ENCODE results near the gene KRTAP10-9. TPM values are rescaled to one million over a fixed set of nuclear protein-coding genes. Genes with fewer than 3 reads are reported as not detected.

Gene KRTAP10-9
- total and polyA plus RNA-seq, 2 of the 8 experiments (the other 6 are each of a cell fraction or from before 2014, with no cell fraction given), result not detected

DNA sequence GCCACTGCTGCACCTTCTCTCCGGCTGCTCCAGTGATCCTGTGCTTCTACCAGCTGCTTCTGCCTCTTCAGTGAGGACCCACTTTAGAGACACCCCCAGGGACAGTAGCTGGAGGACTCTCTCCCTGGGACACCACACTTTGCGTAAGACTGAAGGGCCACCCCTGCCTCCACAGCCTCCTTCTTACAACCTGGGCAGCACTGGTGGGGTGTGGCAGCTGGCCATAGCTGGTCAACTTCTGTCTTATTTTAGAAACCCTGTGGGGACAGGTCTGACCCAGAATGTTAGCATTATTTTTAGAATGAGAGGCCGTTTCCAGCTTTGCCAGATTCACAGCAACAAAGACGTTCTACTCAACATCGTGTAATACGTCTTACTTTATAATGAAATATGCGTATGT lies 1.1 kb upstream of the KRTAP10-9 start:
- WGBS, 2 experiments (ENCODE audit: extremely low coverage in 1 of 2, insufficient coverage in 1 of 2, insufficient read length in 1 of 2, insufficient replicate concordance in 2 of 2, low coverage in 1 of 2, low lambda C conversion rate in 2 of 2, missing lambda C conversion rate in 1 of 2), result 90% methylated on average over 7 of the region's 7 CpGs; no CpG with 5 or more reads in 1 of the 2 experiments
- Histone ChIP-seq H3K56ac (replicated peaks; ENCODE audit: insufficient read length, low read depth, low read length) (no peak overlapping the region), H3K9ac (replicated peaks in 1 of 4; ENCODE audit: extremely low read depth in 1 of 4, low read depth in 3 of 4, low read length in 3 of 4) (no peak overlapping the region), H4K5ac (ENCODE audit: insufficient read length, low read depth, low read length) (no peak overlapping the region), H3K36me3 (ENCODE audit: control insufficient read depth in 2 of 4, insufficient read depth in 4 of 4, low read length in 3 of 4) (no peaks in the 10 kb centered on the region), H3K4ac (replicated peaks; ENCODE audit: insufficient read length, low read depth, low read length) (no peak overlapping the region), H3K4me1 (replicated peaks in 1 of 4; ENCODE audit: control insufficient read depth in 3 of 4, insufficient read depth in 4 of 4, low read length in 3 of 4) (no peaks in the 10 kb centered on the region; a peak in 1 of 7 replicates), H4K91ac (replicated peaks; ENCODE audit: insufficient read length, low read length) (no peak overlapping the region), H3K9me3 (ENCODE audit: insufficient read depth in 2 of 2, low read depth in 1 of 2, low read length in 1 of 2) (peaks cover 16 to 18% of the 10 kb centered on the region in 2 experiments), H2AK5ac (ENCODE audit: low read depth, low read length) (no peak overlapping the region), H3K14ac (ENCODE audit: insufficient read length) (no peak overlapping the region), H3K27ac (ENCODE audit: low read depth, low read length) (no peak overlapping the region), H3K79me2 (ENCODE audit: control insufficient read depth in 1 of 2, insufficient read depth in 2 of 2, low read length in 2 of 2) (no peaks in the 10 kb centered on the region), H4K20me1 (replicated peaks in 1 of 2; ENCODE audit: control insufficient read depth in 1 of 2, insufficient read depth in 2 of 2, low read length in 2 of 2) (no peaks in the 10 kb centered on the region), H2BK5ac (ENCODE audit: low read depth, low read length) (no peak overlapping the region), H3K79me1 (ENCODE audit: low read depth, low read length) (no peaks in the 10 kb centered on the region), H4K8ac (ENCODE audit: extremely low read depth, insufficient read depth, low read length) (no peak overlapping the region), H2BK15ac (ENCODE audit: low read length) (no peak overlapping the region), H3K4me3 (ENCODE audit: extremely low read depth in 1 of 4, insufficient read depth in 2 of 4, low read depth in 3 of 4, low read length in 4 of 4) (no peak overlapping the region), H3K18ac (ENCODE audit: extremely low read depth, low read length) (no peak overlapping the region), H2BK120ac (replicated peaks; ENCODE audit: low read depth, low read length) (no peak overlapping the region), H2BK12ac (ENCODE audit: low read depth, low read length) (no peak overlapping the region), H3K23me2 (ENCODE audit: low read depth, low read length) (no peaks in the 10 kb centered on the region), H3K4me2 (ENCODE audit: insufficient read depth in 1 of 2, low read depth in 2 of 2, low read length in 2 of 2) (no peak overlapping the region), H2BK20ac (ENCODE audit: low read length) (no peak overlapping the region), H2AFZ (ENCODE audit: low read length) (no peak overlapping the region), H3K23ac (ENCODE audit: insufficient read length) (no peak overlapping the region), H3K27me3 (replicated peaks in 1 of 4; ENCODE audit: control insufficient read depth in 3 of 4, extremely low read depth in 1 of 4, insufficient read depth in 3 of 4, low read length in 3 of 4) (no peaks in the 10 kb centered on the region)
- ChIA-PET CTCF (ENCODE audit: partially characterized antibody) (interaction anchor here (1.0 to 2.5 kb wide), 2 partner anchors 9 to 76 kb away, joined by 3 to 5 read pairs; no protein-coding TSS in a partner anchor), POLR2A (ENCODE audit: partially characterized antibody) (no interaction called here)
- FAIRE-seq, result no peak
- no peak for DNase-seq (ENCODE audit: low read depth in 1 of 2, low spot score in 2 of 2)
- no peak for TF ChIP-seq KDM1A (IDR thresholded peaks at IDR 0.05; ENCODE audit: borderline replicate concordance, low read length)
- TF ChIP-seq NANOG (IDR thresholded peaks at IDR 0.05; ENCODE audit: insufficient read depth, low read depth, low read length, poor library complexity, severe bottlenecking), result no peak
- no peak for TF ChIP-seq CTBP2 (IDR thresholded peaks at IDR 0.05; ENCODE audit: borderline replicate concordance, insufficient read depth, insufficient read length, low read length)

Measured in H1 (cell line).